COLO829 (cell line): ENCODE measurements around the gene RRAGA.
"Not testable (repeated sequence)": the region's sequence is repeated elsewhere in the genome, so short reads cannot be mapped to it uniquely, and the experiment has no call there.

Source experiments
- DNase-seq: peaks from one replicate; pipeline ENCODE4 v3.0.0; 2012; ENCODE audit warnings: low spot score

RRAGA gene

GRCh38 chr9:19085295-19085694 lies 36.1 kb downstream of the RRAGA start:
- DNase-seq, result no peak

- DNase-seq, result peak; percentile 58
Observed at GRCh38 chr9:19087106-19088000, 38.1 kb downstream of the RRAGA start.

- DNase-seq, result not testable (repeated sequence)
Observed at GRCh38 chr9:19097431-19097830, 48.2 kb downstream of the RRAGA start.
